ENCODE measurements around the gene CLDN18. TPM values are rescaled to one million over a fixed set of nuclear protein-coding genes. Genes with fewer than 3 reads are reported as not detected.

The CLDN18 gene
- total RNA-seq, 1 experiment from 2014 or later = not detected

GRCh38 chr3:138062626-138063025, 52.7 kb downstream of the CLDN18 start:
- Histone ChIP-seq H3K27ac (no peak overlapping the region), H3K27me3 (ENCODE audit: insufficient read depth, low read depth) (no peaks in the 10 kb centered on the region), H3K4me1 (replicated peaks; ENCODE audit: insufficient read depth) (no peaks in the 10 kb centered on the region), H3K4me3 (no peak overlapping the region), H3K36me3 (ENCODE audit: low read depth) (no peaks in the 10 kb centered on the region), H3K4me2 (no peak overlapping the region), H2AFZ (no peak overlapping the region), H3F3A (ENCODE audit: insufficient read depth, low read depth) (no peaks in the 10 kb centered on the region), H3K9me2 (ENCODE audit: insufficient read depth) (no peaks in the 10 kb centered on the region), H4K20me1 (ENCODE audit: insufficient read depth) (no peaks in the 10 kb centered on the region), H3K79me2 (ENCODE audit: low read depth) (no peaks in the 10 kb centered on the region), H3K9me3 (ENCODE audit: insufficient read depth, low read depth) (no peaks in the 10 kb centered on the region)
- intact Hi-C loops (cut with micrococcal nuclease; ENCODE audit: unreplicated experiment) = loop anchor here (10.0 kb wide), 1 partner anchor 362 kb away; no protein-coding TSS in a partner anchor
- ChIA-PET POLR2A (ENCODE audit: unreplicated experiment) (interaction anchor here (0.7 kb wide), 1 partner anchor 98 kb away, joined by 4 read pairs; no protein-coding TSS in a partner anchor), CTCF (interaction anchor here (0.5 kb wide), 1 partner anchor 39 kb away, joined by 3 read pairs; no protein-coding TSS in a partner anchor)
- no TSS peak for BruUV-seq (replicated peaks)
- DNase-seq = no peak
- TF ChIP-seq EZH2 (IDR thresholded peaks at IDR 0.05; ENCODE audit: low read depth) (no peak), CTCF (conservative IDR thresholded peaks at IDR 0.05) (no peak)

DNA sequence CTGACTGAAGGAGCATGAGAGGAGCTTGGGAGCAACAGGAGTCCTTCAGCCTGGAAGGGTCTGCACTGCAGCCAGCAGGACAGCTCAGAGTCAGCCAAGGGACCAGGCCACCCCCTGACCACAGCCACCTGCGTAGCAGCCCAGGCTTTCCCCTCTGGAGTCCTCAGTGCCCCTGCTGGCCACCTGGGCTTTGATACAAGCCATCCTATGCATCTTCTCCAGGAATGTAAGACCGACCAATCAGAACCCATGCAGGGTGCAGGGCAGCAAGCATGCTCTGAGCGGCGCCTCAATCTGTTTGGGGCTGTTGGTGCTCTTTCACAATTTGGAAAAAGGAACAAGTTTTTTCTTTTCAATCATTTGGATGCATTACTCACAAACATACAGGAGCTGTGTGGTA, 53.5 kb downstream of the CLDN18 start:
- Histone ChIP-seq H3K4me1 (replicated peaks; ENCODE audit: insufficient read depth) (no peaks in the 10 kb centered on the region), H3K79me2 (ENCODE audit: low read depth) (no peaks in the 10 kb centered on the region), H3K4me2 (no peak overlapping the region), H3K4me3 (no peak overlapping the region), H3K36me3 (ENCODE audit: low read depth) (no peaks in the 10 kb centered on the region), H4K20me1 (ENCODE audit: insufficient read depth) (no peaks in the 10 kb centered on the region), H3K27me3 (ENCODE audit: insufficient read depth, low read depth) (no peaks in the 10 kb centered on the region), H3K9me2 (ENCODE audit: insufficient read depth) (no peaks in the 10 kb centered on the region), H2AFZ (no peak overlapping the region), H3K27ac (no peak overlapping the region), H3F3A (ENCODE audit: insufficient read depth, low read depth) (no peaks in the 10 kb centered on the region), H3K9me3 (ENCODE audit: insufficient read depth, low read depth) (no peaks in the 10 kb centered on the region)
- TF ChIP-seq CTCF (conservative IDR thresholded peaks at IDR 0.05) (no peak), EZH2 (IDR thresholded peaks at IDR 0.05; ENCODE audit: low read depth) (no peak)
- intact Hi-C loops (cut with micrococcal nuclease; ENCODE audit: unreplicated experiment) = loop anchor here (10.0 kb wide), 1 partner anchor 361 kb away; no protein-coding TSS in a partner anchor
- no peak for DNase-seq
- BruUV-seq (replicated peaks) = no TSS peak
- ChIA-PET POLR2A (ENCODE audit: unreplicated experiment) (no interaction called here), CTCF (no interaction called here)

DNA sequence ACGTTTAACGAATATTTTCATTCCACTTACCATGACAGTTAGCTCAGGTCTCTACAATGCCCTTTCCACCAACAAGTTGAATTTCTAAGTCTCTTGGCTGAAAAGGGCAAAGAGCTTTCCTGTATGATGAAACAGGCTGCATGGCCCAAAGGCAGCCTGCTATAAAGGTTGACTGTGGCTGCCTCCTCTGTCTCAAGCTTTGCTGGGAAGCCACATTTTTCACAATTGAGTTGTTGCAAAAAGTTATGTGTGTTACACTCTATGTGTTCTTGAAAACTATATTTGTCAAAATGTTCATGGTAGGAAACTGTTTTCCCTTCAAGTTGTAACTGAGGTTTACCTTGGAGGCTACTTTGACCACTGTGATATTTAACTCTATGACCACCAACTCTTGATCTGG, 56.0 kb downstream of the CLDN18 start:
- Histone ChIP-seq H3K79me2 (ENCODE audit: low read depth) (no peaks in the 10 kb centered on the region), H3K4me2 (no peak overlapping the region), H3K4me1 (replicated peaks; ENCODE audit: insufficient read depth) (no peaks in the 10 kb centered on the region), H3K9me2 (ENCODE audit: insufficient read depth) (no peaks in the 10 kb centered on the region), H2AFZ (no peak overlapping the region), H3K9me3 (ENCODE audit: insufficient read depth, low read depth) (no peaks in the 10 kb centered on the region), H3K4me3 (no peak overlapping the region), H3K27ac (no peak overlapping the region), H3F3A (ENCODE audit: insufficient read depth, low read depth) (no peaks in the 10 kb centered on the region), H4K20me1 (ENCODE audit: insufficient read depth) (no peaks in the 10 kb centered on the region), H3K27me3 (ENCODE audit: insufficient read depth, low read depth) (no peaks in the 10 kb centered on the region), H3K36me3 (ENCODE audit: low read depth) (no peaks in the 10 kb centered on the region)
- TF ChIP-seq EZH2 (IDR thresholded peaks at IDR 0.05; ENCODE audit: low read depth) = no peak
- TF ChIP-seq CTCF (conservative IDR thresholded peaks at IDR 0.05) = no peak
- POLR2A ChIA-PET (ENCODE audit: unreplicated experiment) = no interaction called here
- no TSS peak for BruUV-seq (replicated peaks)
- CTCF ChIA-PET = no interaction called here
- intact Hi-C loops (cut with micrococcal nuclease; ENCODE audit: unreplicated experiment) = loop anchor here (5.0 to 10.0 kb wide), 3 partner anchors 261 to 856 kb away; partner anchors contain the start of gene NME9
- DNase-seq = no peak
